GM23248 (cell line): ENCODE measurements around the gene DGKK. TPM values are rescaled to one million over a fixed set of nuclear protein-coding genes. Genes with fewer than 3 reads are reported as not detected.

ENCODE experiments used
- DNase-seq: peaks from one replicate; pipeline ENCODE4 v3.0.0-alpha.2; 2015
- H2AFZ ChIP-seq: fragments of 200-600 bp; sonication (generic); 2 replicates; pipeline ENCODE4 v1.6.1; 2016; ENCODE audit warnings: antibody characterized with exemption
- H3F3A ChIP-seq: fragments of 200-600 bp; sonication (generic); 2 replicates; pipeline ENCODE4 v1.6.1; 2016; ENCODE audit warnings: mild to moderate bottlenecking, antibody characterized with exemption, mixed run types; ENCODE audit not compliant: insufficient read depth
- H3K27ac ChIP-seq: fragments of 200-600 bp; sonication (generic); 2 replicates; pipeline ENCODE4 v1.5.1; 2016; ENCODE audit warnings: mild to moderate bottlenecking
- H3K27me3 ChIP-seq: fragments of 200-600 bp; sonication (generic); replicated peaks from 2 replicates; pipeline ENCODE4 v1.6.1; 2016; ENCODE audit warnings: mild to moderate bottlenecking; ENCODE audit not compliant: insufficient read depth
- H3K36me3 ChIP-seq: fragments of 200-600 bp; sonication (generic); 2 replicates; pipeline ENCODE4 v1.6.1; 2016; ENCODE audit warnings: low read depth, mild to moderate bottlenecking
- H3K4me1 ChIP-seq: fragments of 200-600 bp; sonication (generic); 2 replicates; pipeline ENCODE4 v1.6.1; 2016; ENCODE audit warnings: mild to moderate bottlenecking; ENCODE audit not compliant: insufficient read depth
- H3K4me2 ChIP-seq: fragments of 200-600 bp; sonication (generic); one replicate; pipeline ENCODE4 v1.6.1; 2016; ENCODE audit warnings: mild to moderate bottlenecking; ENCODE audit not compliant: unreplicated experiment
- H3K4me3 ChIP-seq: fragments of 200-600 bp; sonication (generic); 2 replicates; pipeline ENCODE4 v1.5.1; 2016; ENCODE audit warnings: mild to moderate bottlenecking
- H3K79me2 ChIP-seq: fragments of 200-600 bp; sonication (generic); 2 replicates; pipeline ENCODE4 v1.6.1; 2016; ENCODE audit warnings: mild to moderate bottlenecking; ENCODE audit not compliant: insufficient read depth
- H3K9ac ChIP-seq: fragments of 200-600 bp; sonication (generic); 2 replicates; pipeline ENCODE4 v1.6.1; 2016; ENCODE audit warnings: mild to moderate bottlenecking
- H3K9me2 ChIP-seq: fragments of 200-600 bp; sonication (generic); 2 replicates; pipeline ENCODE4 v1.6.1; 2016; ENCODE audit warnings: mixed run types, mild to moderate bottlenecking, moderate library complexity; ENCODE audit not compliant: insufficient read depth
- H3K9me3 ChIP-seq: fragments of 200-600 bp; sonication (generic); one replicate; pipeline ENCODE4 v1.6.1; 2017; ENCODE audit warnings: low read depth
- H4K20me1 ChIP-seq: fragments of 200-600 bp; sonication (generic); 2 replicates; pipeline ENCODE4 v1.6.0; 2016; ENCODE audit not compliant: insufficient read depth
- EZH2 ChIP-seq: fragments of 200-600 bp; sonication (generic); IDR thresholded peaks from 2 replicates; pipeline ENCODE4 v1.6.1; 2018; ENCODE audit warnings: antibody characterized with exemption, mild to moderate bottlenecking; ENCODE audit not compliant: insufficient read depth, poor library complexity, severe bottlenecking
- EZH2phosphoT487 ChIP-seq: fragments of 200-600 bp; sonication (generic); IDR thresholded peaks from 2 replicates; pipeline ENCODE4 v1.6.1; 2018; ENCODE audit warnings: antibody characterized with exemption, moderate library complexity, mild to moderate bottlenecking, low read depth; ENCODE audit not compliant: insufficient read depth
- WGBS, 2 experiments: methylation state at CpG; one replicate each; pipeline ENCODE4 v1.1.6; 2015 to 2017; ENCODE audit warnings: low lambda C conversion rate in 2 of 2, low coverage in 1 of 2; ENCODE audit errors: missing lambda C conversion rate in 2 of 2; 5-methylcytosine and 5-hydroxymethylcytosine counted together
- in situ Hi-C: fragments of 300-500 bp; cut with MboI; formaldehyde crosslinking; loops from 2 replicates; pipeline ENCODE4 v1.15.0; 2020
- polyA plus RNA-seq: library from polyadenylated mRNA; unstranded; fragments of >200 nt; fragmentation: Nextera tagmentation; extraction: Ambion mirVana; gene quantifications from 2 replicates; pipeline ENCODE4 v1.2.1, GENCODE V29; 2016
- total RNA-seq: library from RNA; depleted of rRNA; stranded (reverse); fragments of >200 nt; shearing (Covaris generic); gene quantifications from 2 replicates; pipeline ENCODE4 v1.2.3, GENCODE V29; 2014

The DGKK gene
- total and polyA plus RNA-seq, 2 experiments from 2014 or later, result not detected

DNA sequence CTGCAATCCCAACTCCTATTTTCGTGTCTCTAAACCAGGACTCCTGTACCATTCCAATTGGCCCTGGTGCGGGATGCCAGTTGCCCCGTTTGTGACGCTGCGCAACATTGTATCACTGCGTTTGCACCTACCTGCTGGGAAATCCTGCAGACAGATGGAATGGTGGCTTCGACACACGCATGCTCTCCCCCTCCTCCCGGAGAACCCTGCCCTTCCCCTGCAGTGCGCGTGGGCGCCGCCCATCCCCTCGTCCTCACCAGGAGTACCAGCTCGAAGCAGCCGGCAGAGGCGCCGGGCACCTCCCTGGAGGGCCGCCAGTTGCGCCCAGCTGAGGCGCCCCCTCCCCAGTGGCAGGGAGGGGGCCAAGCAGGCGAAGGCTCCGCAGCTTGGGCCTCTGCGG is 1.4 kb downstream of the DGKK start:
- peaks cover 9% of the 10 kb centered on the region; the same call in 1 of the 2 replicates for H3K27me3 ChIP-seq
- H3K9me2 ChIP-seq, result no peaks in the 10 kb centered on the region
- no peak overlapping the region for H3K4me3 ChIP-seq
- WGBS, 2 experiments, result 0 to 4% methylated on average over 9 to 10 of the region's 24 CpGs
- in situ Hi-C loops, result no loop called here
- no peak for TF ChIP-seq EZH2phosphoT487
- no peak for TF ChIP-seq EZH2
- H3K9me3 ChIP-seq, result no peaks in the 10 kb centered on the region
- no peak for DNase-seq
- H4K20me1 ChIP-seq, result no peaks in the 10 kb centered on the region
- H3K4me2 ChIP-seq, result no peak overlapping the region
- H3K79me2 ChIP-seq, result no peaks in the 10 kb centered on the region
- H3K9ac ChIP-seq, result no peak overlapping the region
- H3K36me3 ChIP-seq, result no peaks in the 10 kb centered on the region
- no peak overlapping the region for H3K27ac ChIP-seq
- H3K4me1 ChIP-seq, result no peaks in the 10 kb centered on the region
- H3F3A ChIP-seq, result no peaks in the 10 kb centered on the region
- no peak overlapping the region for H2AFZ ChIP-seq

GRCh38 chrX:50459615-50460014 is 11.0 kb downstream of the DGKK start:
- Histone ChIP-seq H3K9me2 (no peaks in the 10 kb centered on the region), H3K79me2 (no peaks in the 10 kb centered on the region), H3F3A (no peaks in the 10 kb centered on the region), H3K4me1 (no peaks in the 10 kb centered on the region), H3K4me2 (no peak overlapping the region), H3K27ac (no peak overlapping the region), H3K9ac (no peak overlapping the region), H3K4me3 (no peak overlapping the region), H3K27me3 (no peaks in the 10 kb centered on the region), H4K20me1 (no peaks in the 10 kb centered on the region), H3K9me3 (no peaks in the 10 kb centered on the region), H2AFZ (no peak overlapping the region), H3K36me3 (no peaks in the 10 kb centered on the region)
- in situ Hi-C loops, result no loop called here
- no peak for DNase-seq
- 0% methylated on average over 1 of the region's 1 CpG for WGBS, 2 experiments
- TF ChIP-seq EZH2, result no peak
- TF ChIP-seq EZH2phosphoT487, result no peak

DNA sequence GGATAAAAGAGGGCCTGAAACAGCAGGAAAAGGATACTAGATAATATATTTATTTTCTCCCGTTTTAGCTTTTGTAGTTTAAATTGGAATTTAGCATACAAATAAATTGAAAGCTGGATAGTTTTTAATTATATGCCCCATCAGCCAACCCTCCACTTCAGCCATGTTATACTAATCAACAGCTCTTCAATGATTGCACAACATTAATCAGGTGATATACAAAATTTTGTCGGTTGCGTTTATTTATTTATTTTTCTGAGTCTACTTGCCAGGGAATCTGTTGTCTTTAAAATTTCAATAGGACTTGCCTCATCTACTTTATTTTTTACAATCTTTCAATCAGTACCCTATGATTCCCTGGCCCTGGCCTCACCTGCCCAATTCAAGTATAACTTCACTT is 12.1 kb downstream of the DGKK start:
- TF ChIP-seq EZH2phosphoT487, result no peak
- TF ChIP-seq EZH2, result no peak
- Histone ChIP-seq H3K36me3 (no peaks in the 10 kb centered on the region), H3K4me2 (no peak overlapping the region), H3K9me2 (no peaks in the 10 kb centered on the region), H3K79me2 (no peaks in the 10 kb centered on the region), H3K4me1 (no peaks in the 10 kb centered on the region), H3K4me3 (no peak overlapping the region), H3K27ac (no peak overlapping the region), H3F3A (no peaks in the 10 kb centered on the region), H4K20me1 (no peaks in the 10 kb centered on the region), H3K9me3 (no peaks in the 10 kb centered on the region), H2AFZ (no peak overlapping the region), H3K27me3 (no peaks in the 10 kb centered on the region), H3K9ac (no peak overlapping the region)
- DNase-seq, result no peak
- in situ Hi-C loops, result no loop called here
- 33 to 44% methylated on average over 3 of the region's 3 CpGs for WGBS, 2 experiments

DNA sequence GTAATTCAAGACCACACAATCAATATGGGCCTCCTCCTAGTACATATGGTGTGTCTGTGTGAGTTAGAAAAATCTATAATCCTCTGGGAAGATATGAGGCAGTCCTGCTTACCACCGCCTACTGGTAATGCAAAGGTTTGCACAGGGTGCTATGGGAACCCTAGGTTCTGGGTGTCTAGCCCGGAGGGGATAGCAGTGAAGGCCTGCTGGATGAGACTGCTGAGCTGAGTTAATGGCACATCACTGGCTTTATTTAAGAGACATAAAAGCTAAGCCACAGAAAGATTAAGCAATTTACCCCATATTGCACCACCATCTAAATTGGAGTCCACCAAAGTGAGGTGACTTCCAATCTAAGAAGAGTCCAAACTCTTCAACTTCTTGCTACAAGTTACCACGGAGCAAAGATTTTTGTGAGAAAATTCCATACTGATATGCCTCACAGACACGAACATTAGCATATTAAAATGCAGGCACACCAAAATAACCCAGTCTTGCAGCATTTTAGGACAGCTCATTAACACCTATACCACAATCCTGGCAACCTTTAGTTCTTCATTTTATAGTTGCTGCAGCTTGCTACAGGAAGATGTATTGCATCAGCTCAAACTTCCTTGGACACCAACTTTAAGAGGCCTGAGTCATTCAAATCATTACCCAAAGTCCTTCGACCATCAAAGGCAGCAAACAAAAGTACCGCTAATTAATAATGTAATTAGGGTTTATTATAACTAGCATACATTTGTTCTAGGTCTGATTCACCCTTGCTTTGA is 13.7 kb downstream of the DGKK start:
- Histone ChIP-seq H3K27ac (no peak overlapping the region), H3K9me3 (no peaks in the 10 kb centered on the region), H3K79me2 (no peaks in the 10 kb centered on the region), H3K27me3 (no peaks in the 10 kb centered on the region), H3K4me2 (no peak overlapping the region), H3K36me3 (no peaks in the 10 kb centered on the region), H2AFZ (no peak overlapping the region), H3K4me3 (no peak overlapping the region), H3K9ac (no peak overlapping the region), H3K4me1 (no peaks in the 10 kb centered on the region), H3F3A (no peaks in the 10 kb centered on the region), H3K9me2 (no peaks in the 10 kb centered on the region), H4K20me1 (no peaks in the 10 kb centered on the region)
- no peak for TF ChIP-seq EZH2phosphoT487
- TF ChIP-seq EZH2, result no peak
- 42 to 43% methylated on average over 6 of the region's 6 CpGs for WGBS, 2 experiments
- in situ Hi-C loops, result no loop called here
- DNase-seq, result no peak
